Testis (tissue), 3 donors: ENCODE results near the gene PACSIN3. TPM values are rescaled to one million over a fixed set of nuclear protein-coding genes. Genes with fewer than 3 reads are reported as not detected.

Source experiments
- DNase-seq: peaks from one replicate; pipeline ENCODE4 v3.0.0-alpha.2; 2019
- H3K27ac ChIP-seq, 2 donors: fragments of 200-600 bp; sonication (generic); one replicate each; pipeline ENCODE4 v1.5.1; 2019
- H3K27me3 ChIP-seq: fragments of 200-600 bp; sonication (generic); one replicate; pipeline ENCODE4 v1.5.1; 2019
- H3K36me3 ChIP-seq: fragments of 200-600 bp; sonication (generic); one replicate; pipeline ENCODE4 v1.5.1; 2017; ENCODE audit warnings: low read depth; ENCODE audit errors: missing control alignments
- H3K4me1 ChIP-seq: fragments of 200-600 bp; sonication (generic); one replicate; pipeline ENCODE4 v1.5.1; 2019
- H3K4me3 ChIP-seq, 2 donors: fragments of 200-600 bp; sonication (generic); one replicate each; pipeline ENCODE4 v1.5.1; 2017 to 2019
- H3K9me3 ChIP-seq: fragments of 200-600 bp; sonication (generic); one replicate; pipeline ENCODE4 v1.5.1; 2017
- POLR2A ChIP-seq: fragments of 450-650 bp; IDR thresholded peaks from one replicate; pipeline ENCODE4 v1.6.1; 2017; ENCODE audit warnings: antibody characterized with exemption, mild to moderate bottlenecking, moderate library complexity
- WGBS, 2 donors: methylation state at CpG; one replicate each; pipeline ENCODE4 v1.1.5; 2018; 5-methylcytosine and 5-hydroxymethylcytosine counted together
- intact Hi-C: fragments of 100-400 bp; cut with DNase I; formaldehyde crosslinking; loops from one replicate; pipeline ENCODE4 v1.15.1; 2023; ENCODE audit warnings: low total_unique reads
- polyA plus RNA-seq: library from polyadenylated mRNA; stranded (reverse); fragments of 350-450 nt; fragmentation: Illumina TruSeq; extraction: RNeasy Lipid Tissue Mini Kit (QIAGEN cat#74804); gene quantifications from one replicate; pipeline ENCODE4 v1.2.3, GENCODE V29; 2014; ENCODE audit warnings: low read depth, low replicate concordance; ENCODE audit not compliant: insufficient read depth
- total RNA-seq, 2 donors: library from RNA; depleted of rRNA; stranded (reverse); fragments of >200 nt; gene quantifications; one replicate each; pipeline ENCODE4 v1.2.3, GENCODE V29; 2016
- TF ChIP-seq, protein P1 (sequence below), 3 experiments: fragments of 450-650 bp in 2 of 3; fragments of 200-600 bp in 1 of 3; sonication (generic) in 1 of 3; IDR thresholded peaks; one replicate each; pipeline ENCODE4 v1.5.1; 2016 to 2019; ENCODE audit warnings: antibody characterized with exemption in 3 of 3, mild to moderate bottlenecking in 2 of 3, moderate library complexity in 1 of 3

Gene PACSIN3
- total and polyA plus RNA-seq, 3 donors from 2014 or later = 10.8 to 12.0 (median 11.0) TPM

DNA sequence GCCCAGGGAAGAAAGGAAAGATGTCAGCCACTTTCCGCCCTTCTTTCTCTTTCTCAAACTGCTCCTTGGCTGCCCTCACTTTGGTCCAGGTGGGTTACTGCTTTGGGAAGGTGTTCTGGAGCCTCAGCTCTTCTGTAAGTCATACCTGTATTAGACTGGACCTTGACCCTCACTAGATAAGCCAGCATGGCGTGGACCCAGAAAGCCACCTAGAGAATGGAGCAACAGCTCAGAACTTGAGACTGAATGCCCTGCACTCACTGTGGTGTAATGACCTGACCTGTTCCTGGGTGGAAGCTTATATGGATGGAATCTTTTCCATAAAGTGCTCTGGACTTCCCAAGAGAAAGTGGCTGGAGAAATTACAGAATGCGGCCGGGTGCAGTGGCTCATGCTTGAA, 46.8 kb upstream of the PACSIN3 start:
- H3K36me3 ChIP-seq = no peaks in the 10 kb centered on the region
- DNase-seq = no peak
- no peak overlapping the region for H3K27ac ChIP-seq
- intact Hi-C loops = no loop called here
- no peaks in the 10 kb centered on the region for H3K4me1 ChIP-seq
- 86 to 92% methylated on average over 4 of the region's 4 CpGs for WGBS, 2 donors
- H3K4me3 ChIP-seq = no peak overlapping the region
- H3K9me3 ChIP-seq = no peaks in the 10 kb centered on the region
- H3K27me3 ChIP-seq = no peaks in the 10 kb centered on the region
- TF ChIP-seq, protein P1, sequence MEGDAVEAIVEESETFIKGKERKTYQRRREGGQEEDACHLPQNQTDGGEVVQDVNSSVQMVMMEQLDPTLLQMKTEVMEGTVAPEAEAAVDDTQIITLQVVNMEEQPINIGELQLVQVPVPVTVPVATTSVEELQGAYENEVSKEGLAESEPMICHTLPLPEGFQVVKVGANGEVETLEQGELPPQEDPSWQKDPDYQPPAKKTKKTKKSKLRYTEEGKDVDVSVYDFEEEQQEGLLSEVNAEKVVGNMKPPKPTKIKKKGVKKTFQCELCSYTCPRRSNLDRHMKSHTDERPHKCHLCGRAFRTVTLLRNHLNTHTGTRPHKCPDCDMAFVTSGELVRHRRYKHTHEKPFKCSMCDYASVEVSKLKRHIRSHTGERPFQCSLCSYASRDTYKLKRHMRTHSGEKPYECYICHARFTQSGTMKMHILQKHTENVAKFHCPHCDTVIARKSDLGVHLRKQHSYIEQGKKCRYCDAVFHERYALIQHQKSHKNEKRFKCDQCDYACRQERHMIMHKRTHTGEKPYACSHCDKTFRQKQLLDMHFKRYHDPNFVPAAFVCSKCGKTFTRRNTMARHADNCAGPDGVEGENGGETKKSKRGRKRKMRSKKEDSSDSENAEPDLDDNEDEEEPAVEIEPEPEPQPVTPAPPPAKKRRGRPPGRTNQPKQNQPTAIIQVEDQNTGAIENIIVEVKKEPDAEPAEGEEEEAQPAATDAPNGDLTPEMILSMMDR (IDR thresholded peaks at IDR 0.05) = no peak
- no peak for TF ChIP-seq POLR2A

- Histone ChIP-seq H3K27ac (no peak overlapping the region), H3K4me3 (no peak overlapping the region), H3K9me3 (no peaks in the 10 kb centered on the region), H3K27me3 (no peaks in the 10 kb centered on the region), H3K36me3 (no peaks in the 10 kb centered on the region), H3K4me1 (no peaks in the 10 kb centered on the region)
- WGBS, 2 donors = 94 to 95% methylated on average over 8 of the region's 8 CpGs
- TF ChIP-seq POLR2A = no peak
- TF ChIP-seq, protein P1 (IDR thresholded peaks at IDR 0.05) = no peak
- intact Hi-C loops = no loop called here
- DNase-seq = no peak
Measured at GRCh38 chr11:47229161-47229560, 42.9 kb upstream of the PACSIN3 start.

- Histone ChIP-seq H3K36me3 (no peaks in the 10 kb centered on the region), H3K27ac (no peak overlapping the region), H3K27me3 (no peaks in the 10 kb centered on the region), H3K9me3 (no peaks in the 10 kb centered on the region), H3K4me3 (no peak overlapping the region), H3K4me1 (no peaks in the 10 kb centered on the region)
- TF ChIP-seq, protein P1 (IDR thresholded peaks at IDR 0.05) = no peak
- no peak for TF ChIP-seq POLR2A
- WGBS, 2 donors = 93 to 94% methylated on average over 7 of the region's 7 CpGs
- DNase-seq = no peak
- intact Hi-C loops = no loop called here
Measured at GRCh38 chr11:47225552-47226400, 39.5 kb upstream of the PACSIN3 start.

GRCh38 chr11:47222696-47223095, 36.5 kb upstream of the PACSIN3 start:
- no peaks in the 10 kb centered on the region for H3K9me3 ChIP-seq
- intact Hi-C loops = no loop called here
- no peak for DNase-seq
- no peaks in the 10 kb centered on the region for H3K36me3 ChIP-seq
- H3K4me3 ChIP-seq = no peak overlapping the region
- no peaks in the 10 kb centered on the region for H3K27me3 ChIP-seq
- TF ChIP-seq, protein P1 (IDR thresholded peaks at IDR 0.05) = no peak
- TF ChIP-seq POLR2A = no peak
- peaks cover 6% of the 10 kb centered on the region for H3K4me1 ChIP-seq
- 74 to 91% methylated on average over 2 of the region's 2 CpGs for WGBS, 2 donors
- no peak overlapping the region for H3K27ac ChIP-seq

GRCh38 chr11:47220401-47220821, 34.2 kb upstream of the PACSIN3 start:
- DNase-seq = no peak
- no peaks in the 10 kb centered on the region for H3K27me3 ChIP-seq
- no peaks in the 10 kb centered on the region for H3K36me3 ChIP-seq
- 53 to 76% methylated on average over 1 of the region's 1 CpG for WGBS, 2 donors
- H3K27ac ChIP-seq = no peak overlapping the region
- TF ChIP-seq, protein P1 (IDR thresholded peaks at IDR 0.05) = no peak
- no peak for TF ChIP-seq POLR2A
- H3K9me3 ChIP-seq = no peaks in the 10 kb centered on the region
- no peak overlapping the region for H3K4me3 ChIP-seq
- peaks cover 22% of the 10 kb centered on the region for H3K4me1 ChIP-seq
- intact Hi-C loops = no loop called here
